Panc1 (cell line): ENCODE results near the gene TMA7. TPM values are rescaled to one million over a fixed set of nuclear protein-coding genes. Genes with fewer than 3 reads are reported as not detected.

Source experiments
- ATAC-seq: fragments of 200-7000 bp; cut with Tn5 transposase; 2 replicates; pipeline ENCODE4 v1.9.1; 2020; ENCODE audit warnings: mild to moderate bottlenecking, moderate library complexity
- BruUV-seq: library from RNA; stranded (reverse); fragments of 400-500 nt; replicated peaks from 2 replicates; lab custom pipeline; 2021; lab: Mats Ljungman, UMichigan
- CTCF ChIA-PET: fragments of 300-600 bp; sonication (Branson Sonifier 250); formaldehyde crosslinking; loops from one replicate; lab custom pipeline; 2022; ENCODE audit warnings: antibody characterized with exemption; lab: Charles Lee
- POLR2A ChIA-PET: fragments of 300-600 bp; sonication (Branson Sonifier 250); formaldehyde crosslinking; loops from one replicate; lab custom pipeline; 2022; ENCODE audit warnings: antibody characterized with exemption; lab: Charles Lee
- DNase-seq: peaks from one replicate; pipeline ENCODE4 v3.0.0-alpha.2; 2010; ENCODE audit warnings: low read depth, low spot score
- H3K27ac ChIP-seq: 2 replicates; pipeline ENCODE4 v1.5.1; 2011; ENCODE audit warnings: mild to moderate bottlenecking, low read length, inconsistent platforms
- H3K27me3 ChIP-seq: fragments of 200-500 bp; sonication (Bioruptor generic); 2 replicates; pipeline ENCODE4 v1.6.0; 2014; ENCODE audit warnings: low read length, inconsistent platforms; ENCODE audit not compliant: control insufficient read depth, insufficient read depth
- H3K36me3 ChIP-seq: fragments of 200-500 bp; sonication (Bioruptor generic); 2 replicates; pipeline ENCODE4 v1.5.1; 2014; ENCODE audit warnings: inconsistent platforms, mild to moderate bottlenecking, low read length, moderate library complexity; ENCODE audit not compliant: control insufficient read depth, insufficient read depth
- H3K4me1 ChIP-seq: 2 replicates; pipeline ENCODE4 v1.5.1; 2011; ENCODE audit warnings: inconsistent platforms, mild to moderate bottlenecking, low read length, moderate library complexity; ENCODE audit not compliant: control insufficient read depth, insufficient read depth
- H3K4me3 ChIP-seq, 2 experiments: 2 replicates each; pipeline ENCODE4 v1.5.1; 2011 to 2012; ENCODE audit warnings: low read depth in 2 of 2, low read length in 2 of 2, mild to moderate bottlenecking in 2 of 2, inconsistent platforms in 1 of 2, moderate library complexity in 1 of 2
- H3K9me3 ChIP-seq: fragments of 200-500 bp; sonication (Bioruptor generic); 2 replicates; pipeline ENCODE4 v1.5.1; 2014; ENCODE audit warnings: low read depth, mild to moderate bottlenecking, inconsistent platforms, low read length, moderate library complexity; ENCODE audit not compliant: control insufficient read depth, insufficient read depth
- CTCF ChIP-seq: fragments of 450-650 bp; IDR thresholded peaks from 2 replicates; pipeline ENCODE4 v1.5.1; 2017; ENCODE audit warnings: mild to moderate bottlenecking
- POLR2AphosphoS5 ChIP-seq: IDR thresholded peaks from 2 replicates; pipeline ENCODE4 v1.6.1; 2012; ENCODE audit warnings: mild to moderate bottlenecking, low read depth, low read length, moderate library complexity
- SIN3A ChIP-seq: IDR thresholded peaks from 2 replicates; pipeline ENCODE4 v1.6.1; 2012; ENCODE audit warnings: low read depth, mild to moderate bottlenecking, low read length, moderate library complexity, borderline replicate concordance; ENCODE audit not compliant: insufficient read depth
- TCF7L2 ChIP-seq: IDR thresholded peaks from 2 replicates; pipeline ENCODE4 v1.6.1; 2011; ENCODE audit warnings: mild to moderate bottlenecking, low read depth, low read length, inconsistent platforms
- in situ Hi-C: cut with HindIII; loops from 2 replicates; pipeline ENCODE4 v1.10.0; 2016; ENCODE audit warnings: low sequenced_read_pairs, low pct_unique_long_range_greater_than_20kb
- intact Hi-C: fragments of 100-400 bp; cut with micrococcal nuclease; formaldehyde crosslinking; loops from one replicate; pipeline ENCODE4 v1.10.0; 2022; ENCODE audit not compliant: unreplicated experiment
- total RNA-seq: library from RNA; stranded (reverse); gene quantifications from one replicate; pipeline ENCODE4 v1.2.1, GENCODE V29; 2021; ENCODE audit not compliant: unreplicated experiment
- TF ChIP-seq, protein P1 (sequence below), 2 experiments: IDR thresholded peaks; 2 replicates each; pipeline ENCODE4 v1.6.1; 2011 to 2012; ENCODE audit warnings: low read depth in 2 of 2, control low read depth in 1 of 2, low read length in 1 of 2, mild to moderate bottlenecking in 1 of 2, moderate library complexity in 1 of 2; ENCODE audit not compliant: insufficient read depth in 1 of 2

Gene TMA7
- total RNA-seq, 1 experiment from 2014 or later = 175 TPM

DNA sequence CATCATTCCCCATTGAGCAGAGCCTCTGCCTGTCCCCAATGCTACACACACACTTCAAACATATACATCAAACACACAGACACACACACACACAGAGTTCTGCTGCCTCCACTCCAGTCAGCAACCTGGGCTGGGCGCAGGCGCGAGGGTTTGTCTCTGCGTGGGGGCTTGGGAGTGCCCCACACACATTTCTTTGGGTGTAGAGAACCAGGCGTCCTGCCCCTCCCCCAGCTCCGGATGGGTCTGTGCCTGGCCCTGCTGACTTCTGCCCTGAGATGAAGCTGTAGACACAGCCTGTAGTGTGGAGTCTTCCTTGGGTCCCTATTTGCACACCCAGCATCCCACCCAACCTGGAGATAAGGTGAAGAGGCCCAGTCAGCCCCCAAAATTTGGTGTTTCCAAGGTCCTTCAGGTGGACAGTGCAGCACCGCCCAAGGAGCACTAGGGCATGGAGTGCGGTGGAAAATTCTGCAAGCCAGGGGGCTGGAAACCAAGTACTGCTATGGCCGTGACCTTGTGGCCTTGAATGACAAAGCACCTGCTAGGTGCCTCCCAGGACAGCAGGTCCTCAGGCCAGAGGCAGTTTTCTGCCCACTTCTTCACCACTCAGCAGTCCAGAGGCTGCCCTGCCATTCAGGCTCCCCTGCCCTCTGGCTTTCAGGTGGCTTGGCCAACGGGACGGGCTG is 41.2 kb upstream of the TMA7 start:
- no peak for DNase-seq
- H3K36me3 ChIP-seq = no peaks in the 10 kb centered on the region
- ChIA-PET POLR2A (no interaction called here), CTCF (interaction anchor here (5.2 kb wide), 1 partner anchor 37 kb away, joined by 98 read pairs; no protein-coding TSS in a partner anchor)
- TF ChIP-seq SIN3A = no peak
- TF ChIP-seq, protein P1, sequence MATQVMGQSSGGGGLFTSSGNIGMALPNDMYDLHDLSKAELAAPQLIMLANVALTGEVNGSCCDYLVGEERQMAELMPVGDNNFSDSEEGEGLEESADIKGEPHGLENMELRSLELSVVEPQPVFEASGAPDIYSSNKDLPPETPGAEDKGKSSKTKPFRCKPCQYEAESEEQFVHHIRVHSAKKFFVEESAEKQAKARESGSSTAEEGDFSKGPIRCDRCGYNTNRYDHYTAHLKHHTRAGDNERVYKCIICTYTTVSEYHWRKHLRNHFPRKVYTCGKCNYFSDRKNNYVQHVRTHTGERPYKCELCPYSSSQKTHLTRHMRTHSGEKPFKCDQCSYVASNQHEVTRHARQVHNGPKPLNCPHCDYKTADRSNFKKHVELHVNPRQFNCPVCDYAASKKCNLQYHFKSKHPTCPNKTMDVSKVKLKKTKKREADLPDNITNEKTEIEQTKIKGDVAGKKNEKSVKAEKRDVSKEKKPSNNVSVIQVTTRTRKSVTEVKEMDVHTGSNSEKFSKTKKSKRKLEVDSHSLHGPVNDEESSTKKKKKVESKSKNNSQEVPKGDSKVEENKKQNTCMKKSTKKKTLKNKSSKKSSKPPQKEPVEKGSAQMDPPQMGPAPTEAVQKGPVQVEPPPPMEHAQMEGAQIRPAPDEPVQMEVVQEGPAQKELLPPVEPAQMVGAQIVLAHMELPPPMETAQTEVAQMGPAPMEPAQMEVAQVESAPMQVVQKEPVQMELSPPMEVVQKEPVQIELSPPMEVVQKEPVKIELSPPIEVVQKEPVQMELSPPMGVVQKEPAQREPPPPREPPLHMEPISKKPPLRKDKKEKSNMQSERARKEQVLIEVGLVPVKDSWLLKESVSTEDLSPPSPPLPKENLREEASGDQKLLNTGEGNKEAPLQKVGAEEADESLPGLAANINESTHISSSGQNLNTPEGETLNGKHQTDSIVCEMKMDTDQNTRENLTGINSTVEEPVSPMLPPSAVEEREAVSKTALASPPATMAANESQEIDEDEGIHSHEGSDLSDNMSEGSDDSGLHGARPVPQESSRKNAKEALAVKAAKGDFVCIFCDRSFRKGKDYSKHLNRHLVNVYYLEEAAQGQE (IDR thresholded peaks at IDR 0.05; ENCODE audit: insufficient read depth in 1 of 2, low read depth in 2 of 2, low read length in 1 of 2) = no peak
- no peak for TF ChIP-seq TCF7L2
- no peak for ATAC-seq
- no peak overlapping the region for H3K4me3 ChIP-seq
- H3K27me3 ChIP-seq = 0 out of 2 replicates have a peak, but pooled peaks cover 2% of the 10 kb centered on the region
- no TSS peak for BruUV-seq
- H3K27ac ChIP-seq = no peak overlapping the region
- no peaks in the 10 kb centered on the region for H3K9me3 ChIP-seq
- intact Hi-C loops = no loop called here
- in situ Hi-C loops = no loop called here
- H3K4me1 ChIP-seq = no peaks in the 10 kb centered on the region

DNA sequence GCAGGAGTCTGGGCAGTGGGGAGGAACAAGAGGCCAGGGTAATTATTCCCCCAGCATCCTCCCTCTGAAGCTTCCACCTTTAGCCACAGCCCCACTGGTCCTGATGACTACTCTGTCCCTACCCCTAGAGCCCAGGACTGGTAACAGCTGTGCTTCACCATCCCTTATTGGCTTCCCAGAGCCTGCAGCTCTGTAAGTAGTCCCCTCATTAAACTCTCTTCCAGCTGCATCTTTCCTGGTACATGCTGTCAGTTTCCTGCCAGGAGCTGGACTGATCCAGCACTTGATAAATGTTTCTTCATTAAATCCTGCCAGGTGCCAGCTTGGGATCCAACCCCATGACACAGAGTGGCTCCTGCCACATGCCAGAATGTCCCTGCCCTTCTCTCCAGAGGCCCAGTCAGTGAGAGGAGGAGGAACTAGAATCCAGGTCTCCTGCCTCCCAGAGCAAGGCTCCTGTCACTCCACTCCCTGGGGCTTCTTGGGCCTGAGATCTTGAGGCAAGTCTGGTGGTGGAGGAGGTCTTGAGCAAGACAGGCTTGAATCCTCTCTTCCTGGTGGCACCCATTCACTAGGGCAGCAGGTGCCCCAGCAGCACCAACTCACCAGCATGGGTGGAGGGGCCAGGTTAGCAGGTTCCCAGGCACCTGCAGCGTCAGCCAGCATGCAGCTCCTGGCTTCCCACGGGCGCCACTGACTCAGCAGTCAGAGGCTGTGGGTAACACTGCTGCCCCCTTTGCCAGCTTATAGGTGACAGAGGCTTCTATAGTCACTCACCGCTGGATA is 40.5 kb upstream of the TMA7 start:
- H3K36me3 ChIP-seq = no peaks in the 10 kb centered on the region
- intact Hi-C loops (loop anchor here (5.0 kb wide), 1 partner anchor 38 kb away; no protein-coding TSS in a partner anchor), in situ Hi-C loops (no loop called here)
- BruUV-seq = no TSS peak
- no peak overlapping the region for H3K4me3 ChIP-seq
- DNase-seq = no peak
- no peaks in the 10 kb centered on the region for H3K9me3 ChIP-seq
- ChIA-PET CTCF (interaction anchor here (5.2 kb wide), 1 partner anchor 37 kb away, joined by 98 read pairs; no protein-coding TSS in a partner anchor), POLR2A (interaction anchor here (0.6 kb wide), 1 partner anchor 40 kb away, joined by 3 read pairs; the partner anchor contains the start of gene CCDC51)
- H3K27ac ChIP-seq = no peak overlapping the region
- ATAC-seq = no peak
- TF ChIP-seq, protein P1 (IDR thresholded peaks at IDR 0.05; ENCODE audit: insufficient read depth in 1 of 2, low read depth in 2 of 2, low read length in 1 of 2) = no peak
- TF ChIP-seq POLR2AphosphoS5 (no peak), TCF7L2 (no peak), CTCF (no peak), SIN3A (no peak)
- H3K27me3 ChIP-seq = 0 out of 2 replicates have a peak, but pooled peaks cover 2% of the 10 kb centered on the region
- H3K4me1 ChIP-seq = no peaks in the 10 kb centered on the region
